Caco-2 (cell line): Measurements from ENCODE around the gene MRTFA. TPM values are rescaled to one million over a fixed set of nuclear protein-coding genes. Genes with fewer than 3 reads are reported as not detected.

ENCODE experiments used
- BruUV-seq: library from RNA; stranded (reverse); fragments of 400-500 nt; replicated peaks from 2 replicates; lab custom pipeline; 2021; lab: Mats Ljungman, UMichigan
- CTCF ChIA-PET: fragments of 300-600 bp; sonication (Branson Sonifier 250); formaldehyde crosslinking; loops from one replicate; lab custom pipeline; 2022; ENCODE audit warnings: antibody characterized with exemption; lab: Charles Lee
- POLR2A ChIA-PET: fragments of 300-600 bp; sonication (Branson Sonifier 250); formaldehyde crosslinking; loops from one replicate; lab custom pipeline; 2022; ENCODE audit warnings: antibody characterized with exemption; lab: Charles Lee
- DNase-seq, 2 experiments: peaks; one replicate each; pipeline versions ENCODE4 v3.0.0 to v3.0.0-alpha.2; 2020 to 2022
- H3K27me3 ChIP-seq: replicated peaks from 2 replicates; pipeline ENCODE4 v1.6.0; 2011; ENCODE audit warnings: low read length; ENCODE audit not compliant: control insufficient read depth, insufficient read depth
- H3K36me3 ChIP-seq: 2 replicates; pipeline ENCODE4 v1.5.1; 2011; ENCODE audit warnings: low read length; ENCODE audit not compliant: control insufficient read depth, insufficient read depth
- H3K4me1 ChIP-seq: fragments of 250-450 bp; sonication (Bioruptor Pico); 2 replicates; pipeline ENCODE4 v1.5.1; 2020; ENCODE audit warnings: mild to moderate bottlenecking
- H3K4me3 ChIP-seq: 2 replicates; pipeline ENCODE4 v1.5.1; 2011; ENCODE audit warnings: low read depth, mild to moderate bottlenecking, control low read depth, low read length
- H3K9me3 ChIP-seq: fragments of 250-450 bp; sonication (Bioruptor Pico); 2 replicates; pipeline ENCODE4 v1.5.1; 2020; ENCODE audit warnings: mild to moderate bottlenecking, moderate library complexity
- H3K27ac Mint-ChIP-seq: one replicate; pipeline ENCODE4 v1.8.0; 2022; ENCODE audit warnings: mixed read lengths; ENCODE audit not compliant: unreplicated experiment
- H3K27me3 Mint-ChIP-seq: one replicate; pipeline ENCODE4 v1.8.0; 2022; ENCODE audit warnings: mixed read lengths; ENCODE audit not compliant: insufficient read depth, unreplicated experiment
- H3K36me3 Mint-ChIP-seq: one replicate; pipeline ENCODE4 v1.8.0; 2022; ENCODE audit warnings: mild to moderate bottlenecking, mixed read lengths; ENCODE audit not compliant: insufficient read depth, unreplicated experiment
- H3K4me1 Mint-ChIP-seq: one replicate; pipeline ENCODE4 v1.8.0; 2022; ENCODE audit warnings: low read depth, mixed read lengths; ENCODE audit not compliant: unreplicated experiment
- H3K4me3 Mint-ChIP-seq: one replicate; pipeline ENCODE4 v1.8.0; 2022; ENCODE audit warnings: mild to moderate bottlenecking, moderate library complexity, mixed read lengths; ENCODE audit not compliant: unreplicated experiment
- H3K9me3 Mint-ChIP-seq: one replicate; pipeline ENCODE4 v1.8.0; 2022; ENCODE audit warnings: mixed read lengths; ENCODE audit not compliant: unreplicated experiment
- intact Hi-C: fragments of 100-400 bp; cut with micrococcal nuclease; formaldehyde crosslinking; loops from one replicate; pipeline ENCODE4 v1.10.0; 2022; ENCODE audit not compliant: unreplicated experiment
- total RNA-seq: library from RNA; stranded (reverse); gene quantifications from 2 replicates; pipeline ENCODE4 v1.2.3, GENCODE V29; 2022
- TF ChIP-seq, protein P1 (sequence below), 2 experiments: fragments of 200-600 bp in 1 of 2; IDR thresholded peaks; 1 replicate in 1 of 2; 2 replicates in 1 of 2; pipeline versions ENCODE4 v1.5.1 to v1.8.0; 2011 to 2022; ENCODE audit warnings: antibody characterized with exemption in 1 of 2, control low read depth in 1 of 2, inconsistent platforms in 1 of 2, low read depth in 1 of 2, low read length in 1 of 2, mild to moderate bottlenecking in 1 of 2, moderate library complexity in 1 of 2; ENCODE audit not compliant: insufficient read depth in 1 of 2, severe bottlenecking in 1 of 2, unreplicated experiment in 1 of 2

Gene MRTFA
- total RNA-seq, 1 experiment from 2014 or later: 38.7 TPM

DNA sequence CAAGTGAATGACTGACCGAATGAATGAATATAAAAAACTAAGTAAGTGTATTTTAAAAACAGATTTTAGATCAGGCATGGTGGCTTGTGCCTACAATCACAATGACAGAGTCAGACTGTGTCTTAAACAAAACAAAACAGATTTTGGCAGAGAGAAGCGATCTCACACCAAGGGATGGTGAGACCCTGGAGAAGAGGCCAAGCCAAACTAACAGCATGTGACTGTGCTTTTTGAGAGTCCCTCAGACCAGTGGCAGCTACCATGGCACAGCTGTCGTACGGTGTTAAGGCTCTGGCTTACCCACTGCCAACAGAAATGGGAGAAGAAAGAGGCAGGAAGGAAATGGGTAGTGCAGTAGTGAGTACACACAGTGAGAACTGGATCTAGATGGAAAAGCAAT lies 205.5 kb downstream of the MRTFA start:
- Histone ChIP-seq H3K9me3 (no peaks in the 10 kb centered on the region), H3K4me3 (no peak overlapping the region), H3K4me1 (no peaks in the 10 kb centered on the region), H3K36me3 (peaks cover 4% of the 10 kb centered on the region), H3K27me3 (no peaks in the 10 kb centered on the region)
- H3K27ac Mint-ChIP-seq: no peak overlapping the region
- POLR2A ChIA-PET: no interaction called here
- H3K36me3 Mint-ChIP-seq: peaks cover 32% of the 10 kb centered on the region
- intact Hi-C loops: no loop called here
- no peak for DNase-seq
- CTCF ChIA-PET: no interaction called here
- no peaks in the 10 kb centered on the region for H3K9me3 Mint-ChIP-seq
- TF ChIP-seq, protein P1, sequence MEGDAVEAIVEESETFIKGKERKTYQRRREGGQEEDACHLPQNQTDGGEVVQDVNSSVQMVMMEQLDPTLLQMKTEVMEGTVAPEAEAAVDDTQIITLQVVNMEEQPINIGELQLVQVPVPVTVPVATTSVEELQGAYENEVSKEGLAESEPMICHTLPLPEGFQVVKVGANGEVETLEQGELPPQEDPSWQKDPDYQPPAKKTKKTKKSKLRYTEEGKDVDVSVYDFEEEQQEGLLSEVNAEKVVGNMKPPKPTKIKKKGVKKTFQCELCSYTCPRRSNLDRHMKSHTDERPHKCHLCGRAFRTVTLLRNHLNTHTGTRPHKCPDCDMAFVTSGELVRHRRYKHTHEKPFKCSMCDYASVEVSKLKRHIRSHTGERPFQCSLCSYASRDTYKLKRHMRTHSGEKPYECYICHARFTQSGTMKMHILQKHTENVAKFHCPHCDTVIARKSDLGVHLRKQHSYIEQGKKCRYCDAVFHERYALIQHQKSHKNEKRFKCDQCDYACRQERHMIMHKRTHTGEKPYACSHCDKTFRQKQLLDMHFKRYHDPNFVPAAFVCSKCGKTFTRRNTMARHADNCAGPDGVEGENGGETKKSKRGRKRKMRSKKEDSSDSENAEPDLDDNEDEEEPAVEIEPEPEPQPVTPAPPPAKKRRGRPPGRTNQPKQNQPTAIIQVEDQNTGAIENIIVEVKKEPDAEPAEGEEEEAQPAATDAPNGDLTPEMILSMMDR (IDR thresholded peaks at IDR 0.05; ENCODE audit: insufficient read depth in 1 of 2, low read depth in 1 of 2, low read length in 1 of 2, severe bottlenecking in 1 of 2, unreplicated experiment in 1 of 2): no peak
- H3K4me3 Mint-ChIP-seq: no peak overlapping the region
- H3K4me1 Mint-ChIP-seq: no peaks in the 10 kb centered on the region
- no peaks in the 10 kb centered on the region for H3K27me3 Mint-ChIP-seq
- BruUV-seq: no TSS peak

DNA sequence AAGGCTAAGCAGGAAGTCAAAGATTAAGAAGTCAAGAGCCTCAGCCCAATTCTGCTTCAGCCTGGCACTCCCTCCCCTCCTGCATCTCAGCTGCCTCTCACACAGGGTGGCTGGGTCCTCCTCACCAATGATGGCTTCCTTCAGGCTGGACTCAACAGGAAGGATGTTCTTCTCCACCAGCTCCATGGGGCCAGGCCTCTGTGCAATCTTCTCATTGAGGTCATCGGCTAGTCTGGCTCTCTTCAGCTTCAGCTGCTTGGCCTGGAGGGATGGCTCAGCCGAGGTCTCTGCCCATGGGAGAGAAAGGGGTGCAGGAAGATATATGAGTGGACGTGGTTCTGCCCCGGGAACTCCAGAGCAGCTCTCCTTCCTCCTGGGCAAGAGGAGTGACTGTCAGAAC lies 207.0 kb downstream of the MRTFA start:
- POLR2A ChIA-PET: no interaction called here
- intact Hi-C loops: no loop called here
- no peak overlapping the region for H3K27ac Mint-ChIP-seq

DNA sequence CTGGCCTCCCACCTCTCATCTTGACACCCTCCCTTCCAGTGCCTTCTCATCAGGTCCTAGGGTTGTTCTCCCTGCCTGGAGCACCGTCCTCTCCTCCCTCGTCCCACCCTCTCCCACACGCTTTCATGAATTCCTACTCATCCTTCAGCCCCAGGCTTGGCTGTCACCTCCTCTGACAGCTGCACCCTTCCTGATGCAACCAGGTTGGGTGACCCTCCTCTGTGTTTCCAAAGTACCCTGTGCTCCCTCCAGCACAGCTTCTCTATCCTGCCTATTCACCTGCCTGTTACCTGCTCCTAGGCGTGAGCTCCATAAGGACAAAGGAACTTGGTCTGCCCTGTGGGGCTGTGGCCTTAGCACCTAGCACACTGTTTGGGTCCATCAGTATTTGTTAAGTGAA lies 207.7 kb downstream of the MRTFA start:
- Histone ChIP-seq H3K27me3 (no peaks in the 10 kb centered on the region), H3K36me3 (peaks cover 4% of the 10 kb centered on the region), H3K4me3 (no peak overlapping the region), H3K4me1 (no peaks in the 10 kb centered on the region), H3K9me3 (no peaks in the 10 kb centered on the region)
- no peaks in the 10 kb centered on the region for H3K27me3 Mint-ChIP-seq
- no peaks in the 10 kb centered on the region for H3K9me3 Mint-ChIP-seq
- intact Hi-C loops: no loop called here
- no peak overlapping the region for H3K4me3 Mint-ChIP-seq
- CTCF ChIA-PET: no interaction called here
- DNase-seq: no peak
- TF ChIP-seq, protein P1 (IDR thresholded peaks at IDR 0.05; ENCODE audit: insufficient read depth in 1 of 2, low read depth in 1 of 2, low read length in 1 of 2, severe bottlenecking in 1 of 2, unreplicated experiment in 1 of 2): no peak
- POLR2A ChIA-PET: no interaction called here
- no TSS peak for BruUV-seq
- no peaks in the 10 kb centered on the region for H3K4me1 Mint-ChIP-seq
- peaks cover 30% of the 10 kb centered on the region for H3K36me3 Mint-ChIP-seq
- H3K27ac Mint-ChIP-seq: no peak overlapping the region

More for the DNA sequence above, 207.0 kb downstream of the MRTFA start:
- no peaks in the 10 kb centered on the region for H3K27me3 Mint-ChIP-seq
- no peak overlapping the region for H3K4me3 ChIP-seq
- H3K9me3 Mint-ChIP-seq: no peaks in the 10 kb centered on the region
- H3K9me3 ChIP-seq: no peaks in the 10 kb centered on the region
- H3K36me3 ChIP-seq: peaks cover 4% of the 10 kb centered on the region
- TF ChIP-seq, protein P1 (IDR thresholded peaks at IDR 0.05; ENCODE audit: insufficient read depth in 1 of 2, low read depth in 1 of 2, low read length in 1 of 2, severe bottlenecking in 1 of 2, unreplicated experiment in 1 of 2): no peak
- no TSS peak for BruUV-seq
- H3K4me1 ChIP-seq: no peaks in the 10 kb centered on the region
- CTCF ChIA-PET: no interaction called here
- peaks cover 36% of the 10 kb centered on the region for H3K36me3 Mint-ChIP-seq
- no peaks in the 10 kb centered on the region for H3K27me3 ChIP-seq
- DNase-seq: no peak
- H3K4me3 Mint-ChIP-seq: no peak overlapping the region
- H3K4me1 Mint-ChIP-seq: no peaks in the 10 kb centered on the region
